ENCODE data around the gene PTPN4.
A peak's percentile ranks its signal among the peaks of the same experiment; 100 is the strongest.

The PTPN4 gene

GRCh38 chr2:119862127-119862889 lies 102.6 kb downstream of the PTPN4 start:
- no peak for DNase-seq

- DNase-seq, result no peak
These were observed 104.6 kb downstream of the PTPN4 start for GRCh38 chr2:119864318-119864717.

- DNase-seq, result no peak
These were observed 112.0 kb downstream of the PTPN4 start for GRCh38 chr2:119871725-119872124.

DNA sequence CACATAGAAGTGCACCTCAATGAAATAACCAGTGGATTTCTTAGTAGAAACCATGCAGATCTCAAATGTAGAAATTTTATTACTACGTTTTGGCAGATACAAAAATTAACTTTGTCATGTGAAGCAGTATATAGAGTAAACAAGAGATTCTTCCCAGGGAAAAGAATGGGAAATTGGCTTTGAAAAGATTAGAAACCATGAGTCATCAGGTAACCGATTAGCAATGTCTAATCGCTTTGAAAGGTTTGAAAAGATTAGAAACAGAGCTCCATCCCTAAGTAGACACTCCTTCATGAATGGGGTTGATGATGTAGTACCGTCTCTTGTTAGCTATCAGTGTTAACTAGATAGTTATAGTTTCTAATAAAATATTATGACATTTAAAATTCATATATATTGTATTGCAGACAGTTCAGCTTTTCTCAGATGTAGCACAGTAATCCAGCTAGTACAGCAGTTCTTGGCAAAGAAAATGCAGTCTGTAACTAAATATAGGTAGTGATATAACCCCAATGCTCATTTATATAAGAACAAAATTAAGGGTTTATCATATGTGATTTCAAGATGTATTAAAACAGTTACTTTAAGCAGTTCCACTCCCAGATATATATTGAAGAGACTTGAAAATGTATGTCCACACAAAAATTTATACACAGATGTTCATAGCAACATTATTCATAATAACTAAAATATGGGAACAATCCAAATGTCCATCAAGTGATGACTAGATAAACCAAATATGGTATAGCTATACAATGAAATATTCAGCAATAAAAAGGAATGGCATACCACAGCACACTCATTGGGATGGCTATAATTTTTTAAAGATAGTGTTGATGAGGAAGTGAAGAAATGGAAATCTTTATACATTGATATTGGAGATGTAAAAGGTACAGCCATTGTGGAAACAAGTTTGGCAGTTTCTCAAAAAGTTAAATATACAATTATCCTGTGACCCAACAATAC lies 113.9 kb downstream of the PTPN4 start:
- peak; percentile 36 for DNase-seq

DNA sequence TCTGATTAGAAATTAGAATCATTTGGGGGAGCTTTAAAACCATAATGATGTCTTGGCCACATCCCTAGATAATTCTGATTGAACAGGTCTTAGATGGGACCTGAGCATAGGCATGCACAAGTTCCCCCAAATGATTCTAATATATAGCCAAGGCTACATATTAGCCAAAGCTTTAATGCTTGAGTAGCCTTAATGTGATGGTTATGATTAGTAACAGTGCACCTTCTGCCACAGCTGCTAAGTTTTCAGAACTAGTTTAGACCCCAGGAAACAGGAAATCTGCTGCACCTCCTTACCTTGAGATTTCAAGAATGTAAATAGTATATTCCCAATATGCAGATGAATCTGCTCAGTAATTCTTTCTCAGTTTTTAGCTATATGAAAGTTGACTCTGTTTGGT lies 119.8 kb downstream of the PTPN4 start:
- DNase-seq, result no peak

DNA sequence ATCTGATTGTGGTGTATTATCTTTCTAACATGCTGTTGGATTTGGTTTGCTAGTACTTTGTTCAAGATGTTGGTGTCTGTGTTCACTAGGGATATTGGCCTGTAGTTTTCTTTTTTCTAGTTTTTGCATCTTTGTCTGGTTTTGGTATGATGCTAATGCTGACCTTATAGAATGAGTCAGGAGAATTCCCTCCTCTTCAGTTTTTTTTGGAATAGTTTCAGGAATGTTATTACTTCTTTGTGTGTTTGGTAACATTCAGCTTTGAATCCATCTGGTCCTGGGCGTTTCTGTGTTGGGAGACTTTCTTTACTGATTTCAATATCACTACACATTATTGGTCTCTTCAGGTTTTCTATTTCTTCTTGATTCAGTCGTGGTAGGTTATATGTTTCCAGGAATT lies 129.0 kb downstream of the PTPN4 start:
- peak; percentile 84 for DNase-seq

DNA sequence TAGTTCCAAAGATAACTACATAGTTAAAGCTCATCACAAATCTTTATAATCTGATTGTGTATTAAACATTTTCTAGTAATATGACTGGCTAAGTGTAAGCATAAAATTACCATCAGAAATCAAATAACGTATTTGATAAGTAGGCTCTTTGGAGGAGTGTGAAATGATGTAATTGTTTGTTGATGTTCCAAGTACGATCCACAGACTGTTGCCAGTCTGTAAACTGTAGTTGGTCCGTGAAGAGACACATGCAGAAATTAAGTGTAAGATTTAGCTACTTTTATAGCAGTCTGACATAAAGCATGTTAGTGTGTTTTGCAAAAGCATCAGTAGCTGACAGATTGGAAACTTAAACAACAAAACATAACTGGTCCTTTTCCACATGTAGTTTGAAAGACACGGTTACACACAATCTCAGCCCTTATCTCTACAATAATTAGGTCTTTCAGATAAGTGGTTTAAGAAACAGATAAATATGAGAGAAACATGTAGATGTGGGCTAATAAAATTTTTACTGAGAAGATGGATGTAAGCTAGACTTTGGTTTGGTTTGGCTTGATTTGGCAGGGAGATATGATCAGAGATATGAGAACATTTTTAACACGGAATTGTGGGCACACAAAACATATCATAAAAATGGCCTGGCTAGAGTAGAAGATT lies 138.1 kb downstream of the PTPN4 start:
- DNase-seq, result no peak

DNA sequence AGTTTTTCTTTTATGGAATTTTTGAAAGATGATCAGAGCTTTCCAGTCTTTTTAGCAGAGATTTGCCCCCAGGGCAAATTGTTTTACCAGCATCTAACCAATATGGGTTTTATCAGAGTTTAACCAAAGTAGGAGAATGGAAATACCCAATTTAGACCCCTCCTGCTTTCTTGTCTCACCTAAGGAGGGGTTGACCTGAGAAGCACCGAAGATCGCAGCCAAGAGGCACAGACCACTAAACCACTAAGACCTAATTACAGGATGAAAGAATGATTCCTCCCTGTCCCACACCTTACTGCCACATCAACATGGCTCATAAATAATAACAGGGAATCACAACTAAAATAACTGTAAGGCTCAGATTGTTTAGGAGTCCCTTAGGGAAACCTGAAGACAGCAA lies 141.3 kb downstream of the PTPN4 start:
- DNase-seq, result no peak

DNA sequence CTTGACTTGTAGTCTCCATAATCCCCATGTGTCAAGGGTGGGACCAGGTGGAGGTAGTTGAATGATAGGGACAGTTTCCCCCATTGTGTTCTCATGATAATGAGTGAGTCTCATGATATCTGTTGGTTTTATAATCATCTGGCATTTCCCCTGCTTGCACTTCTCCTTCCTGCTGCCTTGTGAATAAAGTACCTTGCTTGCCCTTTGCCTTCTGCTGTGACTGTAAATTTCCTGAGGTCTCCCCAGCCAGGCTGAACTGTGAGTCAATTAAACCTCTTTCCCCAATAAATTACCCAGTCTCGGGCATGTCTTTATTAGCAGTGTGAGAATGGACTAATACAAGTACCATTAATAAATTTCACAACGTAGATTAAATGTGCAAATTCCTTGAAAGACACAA lies 150.8 kb downstream of the PTPN4 start:
- no peak for DNase-seq

DNA sequence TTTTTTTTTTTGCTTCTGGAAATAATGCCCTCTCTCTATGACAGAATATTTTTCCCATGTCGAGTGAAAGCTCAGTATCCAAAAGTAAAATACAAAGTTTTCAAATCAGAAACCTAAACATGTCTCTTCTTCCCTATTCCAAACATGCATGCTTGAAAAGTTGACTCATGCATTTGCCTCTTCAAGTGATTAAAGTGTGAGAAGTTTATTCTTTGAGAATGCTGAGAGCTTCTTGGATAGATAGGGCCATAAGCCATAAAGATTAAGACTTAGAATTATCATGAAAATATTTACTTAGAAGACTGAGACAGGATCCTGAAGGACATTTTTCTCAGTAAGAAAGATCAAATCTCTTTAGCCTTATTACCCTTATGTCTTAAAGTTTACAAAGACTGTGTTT lies 154.5 kb downstream of the PTPN4 start:
- peak; percentile 5 for DNase-seq

DNA sequence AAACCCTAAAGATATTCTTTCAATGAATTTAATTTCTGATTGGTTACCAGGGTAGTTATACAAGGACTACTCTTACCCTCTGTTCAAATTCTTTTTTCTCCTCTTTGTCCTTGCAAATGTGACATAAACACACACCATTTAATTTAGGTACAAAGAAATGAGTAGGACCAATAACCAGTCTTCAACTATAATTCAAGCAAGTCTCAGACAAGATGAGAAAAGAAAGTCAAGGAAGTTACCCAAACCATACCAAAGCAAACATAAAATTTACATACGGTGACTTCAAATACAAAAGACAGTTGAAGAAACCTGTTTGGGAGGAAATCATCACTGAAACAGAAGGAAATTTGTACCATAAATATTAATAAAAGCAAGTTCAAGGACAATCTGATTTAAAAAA lies 162.1 kb downstream of the PTPN4 start:
- no peak for DNase-seq

DNA sequence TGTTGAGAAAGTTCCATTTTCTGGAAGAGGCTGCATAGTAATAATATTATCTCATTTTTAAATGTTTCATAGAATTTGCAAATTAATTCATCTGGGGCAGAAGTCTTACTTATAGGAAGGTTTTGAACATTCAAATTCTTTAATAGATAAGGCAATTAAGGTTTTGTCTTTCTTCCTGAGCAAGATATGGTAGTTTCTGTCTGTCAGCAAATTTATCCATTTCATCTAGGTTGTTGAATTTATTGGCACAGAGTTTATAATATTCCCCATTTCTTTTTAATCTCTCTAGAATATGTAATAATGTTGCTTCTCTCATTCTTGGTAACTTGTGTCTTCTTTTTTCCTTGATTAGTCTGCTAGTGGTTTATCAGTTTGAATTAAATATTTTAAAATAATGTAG lies 163.0 kb downstream of the PTPN4 start:
- no peak for DNase-seq

- DNase-seq, result no peak
These were observed 169.8 kb downstream of the PTPN4 start for GRCh38 chr2:119929537-119929936.

DNA sequence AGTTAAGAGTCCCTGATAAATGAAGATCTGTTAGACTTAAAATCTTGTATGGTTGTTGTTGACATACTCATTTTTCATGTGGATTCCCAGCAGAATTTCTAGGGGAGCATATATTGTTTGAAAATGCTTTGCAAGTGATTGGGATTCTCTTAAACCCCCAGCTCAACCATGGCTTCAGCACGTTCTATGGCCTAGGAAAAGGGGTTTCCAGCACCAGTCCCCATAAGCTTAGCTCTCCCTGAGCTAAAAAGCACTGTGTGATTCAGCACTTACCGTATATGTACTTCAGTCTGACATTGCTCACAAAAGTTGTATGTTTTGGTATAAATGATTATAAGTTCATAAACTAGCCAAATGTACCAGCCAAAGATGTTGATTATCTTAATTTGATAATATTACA lies 173.1 kb downstream of the PTPN4 start:
- DNase-seq, result no peak

GRCh38 chr2:119934319-119934718 lies 174.6 kb downstream of the PTPN4 start:
- DNase-seq, result no peak

DNA sequence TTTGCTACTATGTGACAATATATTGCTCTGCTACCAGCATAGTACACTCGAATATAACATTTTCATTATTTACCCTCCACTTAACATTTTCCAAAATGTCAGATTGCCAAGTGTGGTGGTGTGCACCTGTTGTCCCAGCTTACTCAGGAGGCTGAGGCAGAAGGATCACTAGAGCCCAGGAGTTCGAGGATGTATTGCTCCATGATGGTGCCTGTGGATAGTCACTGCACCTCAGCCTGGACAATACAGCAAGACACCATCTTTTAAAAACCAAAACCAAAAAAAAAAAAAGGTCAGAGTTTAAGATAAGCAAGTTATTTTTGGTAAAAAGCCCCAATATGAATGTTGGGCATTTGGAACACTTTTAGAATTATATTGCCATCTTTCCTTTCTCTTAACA lies 178.0 kb downstream of the PTPN4 start:
- DNase-seq, result no peak

- DNase-seq, result no peak
These were observed 180.2 kb downstream of the PTPN4 start for GRCh38 chr2:119939915-119940314.

DNA sequence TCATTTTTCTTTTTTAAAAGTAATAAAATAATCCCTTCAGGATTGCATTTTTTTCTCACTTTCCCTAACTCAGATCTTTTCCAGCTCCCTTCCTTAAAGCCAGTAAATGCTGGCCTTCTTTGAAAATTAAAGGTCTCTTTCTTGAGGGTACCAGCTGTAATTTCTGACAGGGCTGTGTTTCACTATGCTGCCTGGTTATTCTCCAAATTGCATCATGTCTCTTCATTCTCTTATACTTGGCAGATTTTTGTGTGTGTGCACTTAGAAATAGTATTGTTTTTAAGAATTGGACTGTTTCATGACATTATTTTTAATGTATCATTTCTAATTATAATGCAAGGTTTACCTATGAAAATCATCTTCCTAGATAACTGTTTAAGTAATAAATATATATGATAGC lies 181.1 kb downstream of the PTPN4 start:
- no peak for DNase-seq

- DNase-seq, result no peak
These were observed 181.7 kb downstream of the PTPN4 start for GRCh38 chr2:119941388-119941787.

DNA sequence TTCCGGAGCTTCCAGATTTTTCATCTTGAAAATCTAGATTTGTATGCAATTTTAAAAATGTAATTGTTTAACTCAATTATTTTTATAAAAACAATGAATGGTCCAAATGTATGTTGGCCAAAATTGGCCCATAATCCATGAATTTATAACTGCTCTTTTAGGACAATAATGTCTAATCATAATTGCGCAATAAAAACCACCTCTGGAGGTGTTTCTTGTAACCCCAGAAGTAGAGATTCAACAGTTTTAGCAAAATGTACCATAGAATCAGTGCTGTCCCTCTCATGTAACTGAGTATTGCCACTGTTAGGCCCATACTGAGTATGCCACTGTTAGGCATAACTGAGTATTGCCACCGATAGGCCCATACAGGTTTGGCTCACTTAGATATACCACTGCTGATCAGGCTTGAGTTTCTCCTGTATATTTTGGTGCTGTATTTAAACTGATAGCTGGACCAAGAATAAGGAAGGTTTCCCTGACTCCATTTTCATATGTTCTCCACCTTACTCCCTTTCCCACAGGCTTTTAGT lies 182.3 kb downstream of the PTPN4 start:
- no peak for DNase-seq

DNA sequence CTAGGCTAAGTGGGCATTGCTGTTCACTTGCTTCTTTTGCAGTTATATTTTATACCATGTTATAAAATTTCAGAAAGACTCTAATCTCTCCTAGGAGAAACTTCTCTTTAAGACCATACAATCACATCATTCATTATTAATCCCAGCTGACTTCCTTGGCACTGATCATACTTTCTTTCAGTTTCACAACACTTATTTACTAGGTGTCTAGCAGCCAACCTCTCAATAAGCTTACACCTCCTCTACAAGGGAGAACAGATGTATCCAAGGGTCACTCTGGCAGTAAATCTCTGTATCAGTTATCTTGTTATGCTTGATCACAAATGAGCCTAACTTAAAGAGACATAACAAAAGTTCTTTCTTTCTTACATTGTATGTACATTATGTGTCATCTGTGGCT lies 183.3 kb downstream of the PTPN4 start:
- no peak for DNase-seq

GRCh38 chr2:119947535-119947934 lies 187.8 kb downstream of the PTPN4 start:
- DNase-seq, result no peak

DNA sequence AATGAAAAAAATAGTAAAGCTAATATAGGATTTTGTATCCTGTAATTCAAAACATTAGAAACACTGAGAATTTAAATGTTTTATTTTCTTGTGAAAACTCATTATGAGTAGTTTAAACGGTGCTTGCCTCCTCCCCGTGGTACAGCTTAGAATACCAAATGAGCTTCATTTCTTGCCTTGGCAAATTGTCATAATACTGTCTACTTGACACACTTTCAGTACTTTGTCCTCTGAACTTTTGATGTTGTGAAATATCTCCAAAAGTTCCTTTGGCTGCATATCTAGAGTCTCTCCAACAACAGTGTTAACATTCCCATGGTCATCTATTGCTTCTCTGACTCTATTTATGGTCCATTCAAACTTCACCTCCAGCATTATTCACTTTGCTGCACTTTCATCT lies 191.2 kb downstream of the PTPN4 start:
- DNase-seq, result no peak
